GM12878 (cell line): ENCODE data around the gene RAPGEF6. TPM values are rescaled to one million over a fixed set of nuclear protein-coding genes. Genes with fewer than 3 reads are reported as not detected.

Experiments
- ATAC-seq: fragments of 200-7000 bp; cut with Tn5 transposase; 3 replicates; pipeline ENCODE4 v1.9.1; 2020; ENCODE audit warnings: mild to moderate bottlenecking, moderate library complexity
- BruUV-seq: library from RNA; stranded (reverse); fragments of 400-500 nt; replicated peaks from 2 replicates; lab custom pipeline; 2021; lab: Mats Ljungman, UMichigan
- CTCF ChIA-PET: fragments of 300-600 bp; sonication (Branson Sonifier 250); formaldehyde crosslinking; extraction: SDS; loops from one replicate; lab custom pipeline; 2021; ENCODE audit warnings: inconsistent platforms; lab: Yijun Ruan, JAX
- POLR2A ChIA-PET: fragments of 350-600 bp; formaldehyde crosslinking; extraction: SDS; loops from one replicate; lab custom pipeline; 2021; ENCODE audit warnings: inconsistent platforms; lab: Charles Lee
- RAD21 ChIA-PET: fragments of 300-600 bp; sonication (Branson Sonifier 250); formaldehyde crosslinking; loops from one replicate; lab custom pipeline; 2023; ENCODE audit warnings: antibody characterized with exemption; ENCODE audit not compliant: unreplicated experiment; lab: Charles Lee
- SMC1A ChIA-PET: fragments of 300-600 bp; sonication (Branson Sonifier 250); formaldehyde crosslinking; loops from one replicate; lab custom pipeline; 2023; ENCODE audit not compliant: unreplicated experiment, uncharacterized antibody; lab: Charles Lee
- DNase-seq: peaks from one replicate; pipeline ENCODE4 v3.0.0-alpha.2; 2011; ENCODE audit warnings: low read depth, low spot score
- FAIRE-seq: peaks from 3 replicates; lab custom pipeline; 2011; peaks lifted over from hg19 to GRCh38; lab: Jason Lieb, UNC
- H2AFZ ChIP-seq: 2 replicates; pipeline ENCODE4 v1.6.0; 2011; ENCODE audit warnings: low read depth, low read length, control low read depth; ENCODE audit not compliant: control insufficient read depth
- H3K27ac ChIP-seq: 2 replicates; pipeline ENCODE4 v1.5.1; 2011; ENCODE audit warnings: control low read depth; ENCODE audit not compliant: control insufficient read depth, insufficient read depth
- H3K27me3 ChIP-seq, 2 experiments: replicated peaks in 1 of 2; 2 replicates each; pipeline versions ENCODE4 v1.6.0 to v1.6.1; 2011; ENCODE audit warnings: low read length in 1 of 2; ENCODE audit not compliant: control insufficient read depth in 2 of 2, insufficient read depth in 2 of 2
- H3K36me3 ChIP-seq, 2 experiments: 2 replicates each; pipeline ENCODE4 v1.5.1; 2011; ENCODE audit warnings: low read length in 1 of 2; ENCODE audit not compliant: control insufficient read depth in 2 of 2, insufficient read depth in 2 of 2
- H3K4me1 ChIP-seq: 2 replicates; pipeline ENCODE4 v1.6.1; 2011; ENCODE audit warnings: mild to moderate bottlenecking, low read length, moderate library complexity, mixed read lengths; ENCODE audit not compliant: control insufficient read depth, insufficient read depth
- H3K4me2 ChIP-seq: 2 replicates; pipeline ENCODE4 v1.6.0; 2011; ENCODE audit warnings: control low read depth; ENCODE audit not compliant: control insufficient read depth, insufficient read depth
- H3K4me3 ChIP-seq: fragments of 200-600 bp; sonication (generic); 2 replicates; pipeline ENCODE4 v1.5.1; 2016
- H3K79me2 ChIP-seq: 2 replicates; pipeline ENCODE4 v1.6.0; 2011; ENCODE audit warnings: low read length; ENCODE audit not compliant: control insufficient read depth, insufficient read depth
- H3K9ac ChIP-seq: 2 replicates; pipeline ENCODE4 v1.8.0; 2011; ENCODE audit warnings: low read length, control low read depth, mixed read lengths; ENCODE audit not compliant: control insufficient read depth, insufficient read depth
- H3K9me3 ChIP-seq: replicated peaks from 3 replicates; pipeline ENCODE4 v1.5.1; 2011; ENCODE audit warnings: mild to moderate bottlenecking, low read length; ENCODE audit not compliant: control insufficient read depth, insufficient read depth
- H4K20me1 ChIP-seq: 2 replicates; pipeline ENCODE4 v1.6.0; 2011; ENCODE audit not compliant: control insufficient read depth, insufficient read depth
- CHD2 ChIP-seq: IDR thresholded peaks from 2 replicates; pipeline ENCODE4 v1.6.1; 2011; ENCODE audit warnings: low read depth, low read length, improper control_type of control experiment, borderline replicate concordance
- IKZF2 ChIP-seq, 2 experiments: fragments of 450-650 bp; IDR thresholded peaks; 2 replicates each; pipeline ENCODE4 v1.6.1; 2017; ENCODE audit warnings: mild to moderate bottlenecking in 2 of 2, moderate library complexity in 2 of 2
- KLF5 ChIP-seq: fragments of 450-650 bp; IDR thresholded peaks from 2 replicates; pipeline ENCODE4 v1.6.1; 2014; ENCODE audit warnings: mild to moderate bottlenecking; ENCODE audit not compliant: partially characterized antibody
- NFXL1 ChIP-seq: fragments of 450-650 bp; IDR thresholded peaks from 2 replicates; pipeline ENCODE4 v1.6.1; 2017; ENCODE audit warnings: antibody characterized with exemption, mild to moderate bottlenecking, borderline replicate concordance
- NR2C2 ChIP-seq: IDR thresholded peaks from 2 replicates; pipeline ENCODE4 v1.6.1; 2011; ENCODE audit warnings: borderline replicate concordance, low read depth; ENCODE audit not compliant: control insufficient read depth, insufficient read length
- POU2F2 ChIP-seq: IDR thresholded peaks from 3 replicates; pipeline ENCODE4 v1.6.1; 2011; ENCODE audit warnings: low read depth, mild to moderate bottlenecking, low read length, borderline replicate concordance
- WGBS: methylation state at CpG from one replicate; pipeline ENCODE4 v1.1.6; 2016; ENCODE audit warnings: low lambda C conversion rate; ENCODE audit not compliant: insufficient replicate concordance, insufficient coverage; ENCODE audit errors: missing lambda C conversion rate; 5-methylcytosine and 5-hydroxymethylcytosine counted together
- in situ Hi-C: fragments of 300-500 bp; cut with MboI; formaldehyde crosslinking; loops from 9 replicates; pipeline ENCODE4 v1.14.3; 2018; ENCODE audit warnings: mixed read lengths
- intact Hi-C: fragments of 100-400 bp; cut with micrococcal nuclease; formaldehyde crosslinking; loops from one replicate; pipeline ENCODE4 v1.14.2; 2022; ENCODE audit not compliant: unreplicated experiment
- polyA plus RNA-seq, 11 experiments: library from polyadenylated mRNA; depleted of rRNA in 4 of 11; unstranded in 6 of 11; stranded (reverse) in 5 of 11; fragments of >200 nt; fragmentation: Nextera tagmentation in 4 of 11; fragmentation: Illumina TruSeq in 1 of 11; extraction: Ambion mirVana in 4 of 11; extraction: Trizol in 1 of 11; gene quantifications; 1 replicate in 1 of 11; 2 replicates in 10 of 11; pipeline versions ENCODE4 v1.2.1 to v1.2.3, GENCODE V29; 2011 to 2016; ENCODE audit warnings: inconsistent platforms in 2 of 11, missing spikeins in 2 of 11, low read depth in 1 of 11
- total RNA-seq, 4 experiments: library from RNA; depleted of rRNA in 3 of 4; stranded (reverse); fragments of >200 nt in 3 of 4; fragmentation: Illumina TruSeq in 1 of 4; extraction: Trizol in 1 of 4; gene quantifications; 2 replicates each; pipeline versions ENCODE4 v1.2.1 to v1.2.3, GENCODE V29; 2013 to 2021
- TF ChIP-seq, protein P1 (sequence below): IDR thresholded peaks from 2 replicates; pipeline ENCODE4 v1.6.1; 2011; ENCODE audit warnings: low read depth, low read length, improper control_type of control experiment, borderline replicate concordance

The RAPGEF6 gene
- total and polyA plus RNA-seq, 10 of the 15 experiments (the other 5 are each of a cell fraction or from before 2014, with no cell fraction given), result 2.9 to 24.0 (median 14.2) TPM

DNA sequence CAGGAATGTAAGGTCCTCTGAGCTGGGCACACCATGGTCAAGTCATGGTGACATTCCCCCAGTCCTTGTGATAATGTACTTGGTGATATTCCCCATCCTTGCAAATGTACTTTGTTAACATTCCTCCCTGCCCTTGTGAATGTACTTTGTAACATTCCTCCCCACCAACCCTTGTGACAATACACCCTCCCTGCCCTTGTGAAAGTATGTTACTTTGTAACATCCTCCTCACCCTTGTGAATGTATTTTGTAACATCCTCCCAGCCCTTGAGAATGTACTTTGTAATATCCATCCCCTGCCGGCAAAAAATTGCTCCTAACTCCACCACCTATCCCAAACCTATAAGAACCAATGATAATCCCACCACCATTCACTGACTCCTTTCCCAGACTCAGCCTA is 53.3 kb downstream of the RAPGEF6 start:
- H3K79me2 ChIP-seq, result peaks cover 23% of the 10 kb centered on the region
- H3K4me3 ChIP-seq, result no peak overlapping the region
- no peak for DNase-seq
- H3K9me3 ChIP-seq, result peaks cover 4% of the 10 kb centered on the region; the same call in 2 of the 3 replicates
- no peak overlapping the region for H2AFZ ChIP-seq
- TF ChIP-seq POU2F2 (no peak), NR2C2 (no peak), IKZF2 (IDR thresholded peaks at IDR 0.05) (no peak)
- FAIRE-seq, result no peak
- no peak for ATAC-seq
- WGBS, result 100% methylated on average over 1 of the region's 1 CpG
- H3K27ac ChIP-seq, result no peak overlapping the region
- H3K4me2 ChIP-seq, result no peak overlapping the region
- intact Hi-C loops (loop anchor here (10.0 kb wide), 1 partner anchor 123 kb away; no protein-coding TSS in a partner anchor), in situ Hi-C loops (no loop called here)
- H4K20me1 ChIP-seq, result no peaks in the 10 kb centered on the region; the same call in 1 of the 2 replicates
- H3K9ac ChIP-seq, result no peak overlapping the region
- H3K4me1 ChIP-seq, result no peaks in the 10 kb centered on the region
- CTCF ChIA-PET, result interaction anchor here (1.4 to 4.1 kb wide), 2 partner anchors 8 to 159 kb away, joined by 3 to 19 read pairs; no protein-coding TSS in a partner anchor
- peaks cover 5 to 11% of the 10 kb centered on the region in 2 experiments; a peak in 3 of 4 replicates for H3K36me3 ChIP-seq
- no peaks in the 10 kb centered on the region for H3K27me3 ChIP-seq
- RAD21 ChIA-PET, result no interaction called here
- SMC1A ChIA-PET, result interaction anchor here (1.1 to 1.5 kb wide), 2 partner anchors 17 to 95 kb away, joined by 3 read pairs; no protein-coding TSS in a partner anchor
- no TSS peak for BruUV-seq
- POLR2A ChIA-PET, result interaction anchor here (0.6 kb wide), 1 partner anchor 434 kb away, joined by 3 read pairs; no protein-coding TSS in a partner anchor

DNA sequence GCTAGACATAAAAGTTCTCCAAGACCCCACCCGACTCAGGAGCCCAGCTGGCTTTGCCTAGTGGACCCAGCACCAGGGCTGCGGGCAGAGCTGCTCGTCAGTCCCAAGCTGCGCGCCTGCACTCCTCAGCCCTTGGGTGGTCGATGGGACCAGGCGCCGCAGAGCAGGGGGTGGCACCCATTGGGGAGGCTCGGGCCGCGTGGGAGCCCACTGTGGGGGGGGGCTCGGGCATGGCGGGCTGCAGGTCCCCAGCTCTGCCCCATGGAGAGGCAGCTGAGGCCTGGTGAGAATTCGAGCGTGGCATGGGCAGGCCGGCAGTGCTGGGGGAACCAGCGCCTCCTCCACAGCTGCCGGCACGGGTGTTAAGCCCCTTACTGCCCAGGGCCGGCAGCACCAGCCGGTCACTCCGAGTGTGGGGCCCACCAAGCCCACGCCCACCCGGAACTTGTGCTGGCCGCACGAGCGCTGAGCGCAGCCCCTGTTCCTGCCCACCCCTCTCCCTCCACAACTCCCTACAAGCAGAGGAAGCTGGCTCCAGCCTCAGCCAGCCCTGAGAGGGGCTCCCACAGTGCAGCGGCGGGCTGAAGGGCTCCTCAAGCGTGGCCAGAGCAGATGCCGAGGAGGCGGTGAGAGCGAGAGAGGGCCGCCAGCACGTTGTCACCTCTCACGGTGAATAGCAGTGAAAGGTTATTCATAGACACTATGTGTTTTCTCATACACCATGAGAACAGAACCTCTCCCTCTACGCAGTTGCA is 54.9 kb downstream of the RAPGEF6 start:
- H3K36me3 ChIP-seq, result peaks cover 5 to 8% of the 10 kb centered on the region in 2 experiments; a peak in 3 of 4 replicates

More for the DNA sequence above, 54.9 kb downstream of the RAPGEF6 start:
- no TSS peak for BruUV-seq
- intact Hi-C loops, result loop anchor here (10.0 kb wide), 1 partner anchor 125 kb away; no protein-coding TSS in a partner anchor
- Histone ChIP-seq H3K9ac (no peak overlapping the region), H3K9me3 (peaks cover 4% of the 10 kb centered on the region; the same call in 2 of the 3 replicates), H2AFZ (no peak overlapping the region), H3K4me1 (no peaks in the 10 kb centered on the region), H3K4me3 (no peak overlapping the region), H3K4me2 (no peak overlapping the region), H3K27ac (no peak overlapping the region), H3K79me2 (peaks cover 23% of the 10 kb centered on the region), H3K27me3 (no peaks in the 10 kb centered on the region), H4K20me1 (no peaks in the 10 kb centered on the region)
- in situ Hi-C loops, result no loop called here
- CTCF ChIA-PET, result interaction anchor here (1.0 to 4.1 kb wide), 2 partner anchors 9 to 428 kb away, joined by 3 to 19 read pairs; no protein-coding TSS in a partner anchor
- ATAC-seq (no peak), FAIRE-seq (no peak), DNase-seq (no peak)
- POLR2A ChIA-PET, result no interaction called here
- RAD21 ChIA-PET, result interaction anchor here (1.1 kb wide), 1 partner anchor 9 kb away, joined by 3 read pairs; no protein-coding TSS in a partner anchor
- TF ChIP-seq NFXL1 (no peak), CHD2 (no peak), KLF5 (no peak)
- TF ChIP-seq, protein P1, sequence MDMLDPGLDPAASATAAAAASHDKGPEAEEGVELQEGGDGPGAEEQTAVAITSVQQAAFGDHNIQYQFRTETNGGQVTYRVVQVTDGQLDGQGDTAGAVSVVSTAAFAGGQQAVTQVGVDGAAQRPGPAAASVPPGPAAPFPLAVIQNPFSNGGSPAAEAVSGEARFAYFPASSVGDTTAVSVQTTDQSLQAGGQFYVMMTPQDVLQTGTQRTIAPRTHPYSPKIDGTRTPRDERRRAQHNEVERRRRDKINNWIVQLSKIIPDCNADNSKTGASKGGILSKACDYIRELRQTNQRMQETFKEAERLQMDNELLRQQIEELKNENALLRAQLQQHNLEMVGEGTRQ, result no peak
- SMC1A ChIA-PET, result interaction anchor here (0.8 to 1.1 kb wide), 3 partner anchors 8 to 15 kb away, joined by 3 read pairs; no protein-coding TSS in a partner anchor
- WGBS, result 96% methylated on average over 34 of the region's 38 CpGs
